ENCODE measurements around the gene BFSP2. TPM values are rescaled to one million over a fixed set of nuclear protein-coding genes. Genes with fewer than 3 reads are reported as not detected.

BFSP2 gene
- total and polyA plus RNA-seq, 7 donors, result 2.5 TPM; not detected in 6

DNA sequence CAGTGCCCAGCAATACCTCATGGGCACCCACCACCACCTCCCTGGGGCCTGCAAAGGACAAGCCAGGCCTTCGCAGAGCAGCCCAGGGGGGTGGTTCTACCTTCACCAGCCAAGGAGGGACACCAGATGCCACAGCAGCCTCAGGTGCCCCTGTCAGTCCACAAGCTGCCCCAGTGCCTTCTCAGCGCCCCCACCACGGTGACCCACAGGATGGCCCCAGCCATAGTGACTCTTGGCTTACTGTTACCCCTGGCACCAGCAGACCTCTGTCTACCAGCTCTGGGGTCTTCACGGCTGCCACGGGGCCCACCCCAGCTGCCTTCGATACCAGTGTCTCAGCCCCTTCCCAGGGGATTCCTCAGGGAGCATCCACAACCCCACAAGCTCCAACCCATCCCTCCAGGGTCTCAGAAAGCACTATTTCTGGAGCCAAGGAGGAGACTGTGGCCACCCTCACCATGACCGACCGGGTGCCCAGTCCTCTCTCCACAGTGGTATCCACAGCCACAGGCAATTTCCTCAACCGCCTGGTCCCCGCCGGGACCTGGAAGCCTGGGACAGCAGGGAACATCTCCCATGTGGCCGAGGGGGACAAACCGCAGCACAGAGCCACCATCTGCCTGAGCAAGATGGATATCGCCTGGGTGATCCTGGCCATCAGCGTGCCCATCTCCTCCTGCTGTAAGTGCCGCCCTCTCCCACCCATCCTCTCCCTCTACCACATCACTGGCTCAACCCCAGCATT is 19.2 kb upstream of the BFSP2 start:
- no peak overlapping the region for H3K27ac ChIP-seq
- peaks cover 0 to 6% (median 2%) of the 10 kb centered on the region in 4 donors for H3K4me1 ChIP-seq
- H3K9me3 ChIP-seq, result no peaks in the 10 kb centered on the region
- H3K27me3 ChIP-seq, result no peaks in the 10 kb centered on the region
- TF ChIP-seq POLR2A (IDR thresholded peaks at IDR 0.05) (no peak), POLR2AphosphoS5 (IDR thresholded peaks at IDR 0.05) (no peak), EP300 (IDR thresholded peaks at IDR 0.05) (no peak)
- TF ChIP-seq, protein P1, sequence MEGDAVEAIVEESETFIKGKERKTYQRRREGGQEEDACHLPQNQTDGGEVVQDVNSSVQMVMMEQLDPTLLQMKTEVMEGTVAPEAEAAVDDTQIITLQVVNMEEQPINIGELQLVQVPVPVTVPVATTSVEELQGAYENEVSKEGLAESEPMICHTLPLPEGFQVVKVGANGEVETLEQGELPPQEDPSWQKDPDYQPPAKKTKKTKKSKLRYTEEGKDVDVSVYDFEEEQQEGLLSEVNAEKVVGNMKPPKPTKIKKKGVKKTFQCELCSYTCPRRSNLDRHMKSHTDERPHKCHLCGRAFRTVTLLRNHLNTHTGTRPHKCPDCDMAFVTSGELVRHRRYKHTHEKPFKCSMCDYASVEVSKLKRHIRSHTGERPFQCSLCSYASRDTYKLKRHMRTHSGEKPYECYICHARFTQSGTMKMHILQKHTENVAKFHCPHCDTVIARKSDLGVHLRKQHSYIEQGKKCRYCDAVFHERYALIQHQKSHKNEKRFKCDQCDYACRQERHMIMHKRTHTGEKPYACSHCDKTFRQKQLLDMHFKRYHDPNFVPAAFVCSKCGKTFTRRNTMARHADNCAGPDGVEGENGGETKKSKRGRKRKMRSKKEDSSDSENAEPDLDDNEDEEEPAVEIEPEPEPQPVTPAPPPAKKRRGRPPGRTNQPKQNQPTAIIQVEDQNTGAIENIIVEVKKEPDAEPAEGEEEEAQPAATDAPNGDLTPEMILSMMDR (IDR thresholded peaks at IDR 0.05), result no peak
- no peak for DNase-seq
- intact Hi-C loops (cut with DNase I), result no loop called here
- WGBS, 2 donors, result 91 to 95% methylated on average over 16 of the region's 16 CpGs
- no peaks in the 10 kb centered on the region for H3K36me3 ChIP-seq
- H3K4me3 ChIP-seq, result no peak overlapping the region

DNA sequence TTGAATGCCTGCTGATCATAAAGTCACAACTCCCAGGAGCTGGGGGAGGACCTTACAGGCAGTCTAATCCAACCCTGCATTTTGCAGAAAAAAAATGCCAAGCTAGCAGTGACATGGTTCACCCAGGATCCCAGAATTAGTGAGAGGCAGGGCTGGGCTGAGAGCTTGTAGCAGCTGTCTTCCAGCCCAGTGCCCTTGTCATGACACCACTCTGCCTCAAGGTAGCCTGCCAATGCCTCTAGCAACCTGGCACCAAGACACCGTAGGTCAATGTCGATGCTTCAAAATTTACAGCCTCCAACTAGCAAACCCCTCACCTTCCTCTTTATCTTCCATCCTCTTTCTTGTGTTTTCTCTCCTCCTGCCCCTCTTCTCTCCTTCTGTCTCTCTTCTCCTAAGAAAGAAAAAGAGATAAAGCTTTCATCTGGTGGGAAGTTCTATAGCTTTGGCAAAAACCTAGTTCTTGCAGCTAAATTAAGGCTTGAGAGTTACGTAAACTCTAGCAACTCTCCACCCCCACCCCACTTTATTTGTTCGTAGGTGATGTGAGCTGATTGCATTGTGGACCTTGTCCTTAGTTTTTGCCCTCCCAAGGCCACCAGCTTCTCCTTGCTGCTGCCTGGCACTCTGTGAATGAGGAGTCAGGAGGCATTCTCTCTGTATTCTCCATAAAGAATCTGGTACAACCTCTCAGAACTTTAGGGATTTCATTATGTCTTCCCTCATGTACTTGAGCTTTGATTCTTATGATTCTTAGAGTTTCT is 18.3 kb upstream of the BFSP2 start:
- WGBS, 2 donors, result 32 to 55% methylated on average over 4 of the region's 4 CpGs
- no peaks in the 10 kb centered on the region for H3K9me3 ChIP-seq
- peaks cover 0 to 6% (median 2%) of the 10 kb centered on the region in 4 donors for H3K4me1 ChIP-seq
- DNase-seq, result no peak
- no peak overlapping the region for H3K27ac ChIP-seq
- H3K27me3 ChIP-seq, result no peaks in the 10 kb centered on the region
- intact Hi-C loops (cut with DNase I), result no loop called here
- H3K4me3 ChIP-seq, result no peak overlapping the region
- no peaks in the 10 kb centered on the region for H3K36me3 ChIP-seq
- no peak for TF ChIP-seq EP300 (IDR thresholded peaks at IDR 0.05)
- TF ChIP-seq POLR2A (IDR thresholded peaks at IDR 0.05), result no peak
- TF ChIP-seq, protein P1 (IDR thresholded peaks at IDR 0.05), result no peak
- TF ChIP-seq POLR2AphosphoS5 (IDR thresholded peaks at IDR 0.05), result no peak

- TF ChIP-seq, protein P1 (IDR thresholded peaks at IDR 0.05), result no peak
- no peak for TF ChIP-seq POLR2A (IDR thresholded peaks at IDR 0.05)
- no peak for TF ChIP-seq EP300 (IDR thresholded peaks at IDR 0.05)
- TF ChIP-seq POLR2AphosphoS5 (IDR thresholded peaks at IDR 0.05), result no peak
- 57 to 65% methylated on average over 3 of the region's 3 CpGs for WGBS, 2 donors
- no peak for DNase-seq
- no peaks in the 10 kb centered on the region for H3K36me3 ChIP-seq
- H3K4me3 ChIP-seq, result no peak overlapping the region
- no peaks in the 10 kb centered on the region for H3K9me3 ChIP-seq
- H3K4me1 ChIP-seq, result peaks cover 0 to 6% (median 2%) of the 10 kb centered on the region in 4 donors
- intact Hi-C loops (cut with DNase I), result no loop called here
- H3K27me3 ChIP-seq, result no peaks in the 10 kb centered on the region
- H3K27ac ChIP-seq, result no peak overlapping the region
Measured at GRCh38 chr3:133383175-133383574, 16.7 kb upstream of the BFSP2 start.

GRCh38 chr3:133383741-133384140 is 16.1 kb upstream of the BFSP2 start:
- Histone ChIP-seq H3K27ac (no peak overlapping the region), H3K27me3 (no peaks in the 10 kb centered on the region), H3K4me1 (peaks cover 0 to 6% (median 2%) of the 10 kb centered on the region in 4 donors), H3K36me3 (no peaks in the 10 kb centered on the region), H3K4me3 (no peak overlapping the region), H3K9me3 (no peaks in the 10 kb centered on the region)
- TF ChIP-seq EP300 (IDR thresholded peaks at IDR 0.05), result no peak
- intact Hi-C loops (cut with DNase I), result loop anchor here (2.0 kb wide), 2 partner anchors 343 to 657 kb away; no protein-coding TSS in a partner anchor
- 86 to 87% methylated on average over 5 of the region's 5 CpGs for WGBS, 2 donors
- no peak for DNase-seq

DNA sequence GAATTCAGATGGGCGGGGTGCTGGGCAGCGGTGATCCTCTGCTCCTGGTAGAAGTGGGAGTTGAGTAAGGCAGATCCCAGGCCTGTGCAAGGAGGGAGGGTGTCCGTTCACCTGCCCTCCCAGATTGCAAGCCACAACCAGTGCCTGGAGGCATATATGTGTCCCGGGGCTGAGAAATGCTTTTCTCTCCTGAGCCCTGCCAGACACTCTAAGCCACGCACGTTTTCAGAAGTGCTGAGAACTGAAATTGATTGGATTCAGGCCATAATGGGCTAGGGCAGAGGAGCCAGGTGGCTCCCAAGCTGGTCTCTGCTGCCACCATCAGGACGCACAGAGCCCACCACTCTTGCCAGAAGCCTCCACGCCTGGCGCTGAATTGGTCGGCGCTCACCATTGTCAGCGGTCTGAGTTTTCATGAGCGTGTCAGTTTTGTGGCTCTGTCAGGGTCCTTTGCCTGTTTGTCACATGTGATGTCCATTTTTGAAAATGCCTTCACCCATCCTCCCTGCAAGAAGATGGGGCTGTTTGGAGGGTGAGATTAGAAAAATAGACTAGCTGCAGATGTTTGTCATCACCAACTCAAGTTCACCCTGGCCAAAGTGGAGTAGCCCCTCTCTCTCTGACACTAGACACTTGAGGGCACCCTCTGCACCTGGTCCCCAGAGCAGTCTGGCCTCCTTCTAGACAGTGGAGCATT is 15.4 kb upstream of the BFSP2 start:
- Histone ChIP-seq H3K27me3 (no peaks in the 10 kb centered on the region), H3K27ac (no peak overlapping the region), H3K36me3 (no peaks in the 10 kb centered on the region), H3K9me3 (no peaks in the 10 kb centered on the region), H3K4me3 (no peak overlapping the region), H3K4me1 (peaks cover 0 to 6% (median 2%) of the 10 kb centered on the region in 4 donors)
- no peak for TF ChIP-seq EP300 (IDR thresholded peaks at IDR 0.05)
- TF ChIP-seq POLR2AphosphoS5 (IDR thresholded peaks at IDR 0.05), result peak in 1 of 4 donors; percentile 23
- TF ChIP-seq, protein P1 (IDR thresholded peaks at IDR 0.05), result peak in 3 of 4 experiments; percentile 13 to 62 (median 23)
- no peak for TF ChIP-seq POLR2A (IDR thresholded peaks at IDR 0.05)
- DNase-seq, result no peak
- 24 to 29% methylated on average over 13 of the region's 13 CpGs for WGBS, 2 donors
- intact Hi-C loops (cut with DNase I), result loop anchor here (2.0 kb wide), 2 partner anchors 344 to 658 kb away; no protein-coding TSS in a partner anchor
